GM21529 (cell line): ENCODE data around the gene AMD1.

Experiments
- ATAC-seq: cut with Tn5 transposase; IDR thresholded peaks from one replicate; pipeline ENCODE4 v1.9.1; 2021; ENCODE audit not compliant: unreplicated experiment

AMD1 gene

DNA sequence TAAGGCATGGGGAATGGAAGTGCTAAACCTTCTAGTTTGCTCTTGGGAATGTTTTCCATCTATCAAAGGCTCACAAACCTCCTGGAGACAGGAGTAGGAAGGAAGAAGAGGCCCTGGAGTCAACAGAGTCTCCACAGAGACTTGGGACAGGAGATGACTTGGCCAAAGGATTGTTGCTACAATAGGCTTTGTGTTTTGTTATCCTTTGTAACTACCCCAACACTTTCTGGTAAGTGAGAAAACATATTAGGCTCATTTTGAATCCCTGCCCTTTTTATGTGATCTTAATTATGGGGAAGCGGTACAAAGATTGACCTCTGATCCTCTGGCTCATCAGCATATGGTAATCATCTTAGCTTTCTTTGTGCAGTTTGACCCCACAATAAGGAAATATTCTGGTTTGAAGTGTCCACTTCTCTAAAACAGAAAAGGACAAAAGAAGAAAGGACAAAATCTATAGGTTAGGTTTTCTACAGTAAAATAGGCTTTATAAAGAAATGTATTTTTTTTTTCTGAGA is 59.9 kb downstream of the AMD1 start:
- no peak for ATAC-seq

DNA sequence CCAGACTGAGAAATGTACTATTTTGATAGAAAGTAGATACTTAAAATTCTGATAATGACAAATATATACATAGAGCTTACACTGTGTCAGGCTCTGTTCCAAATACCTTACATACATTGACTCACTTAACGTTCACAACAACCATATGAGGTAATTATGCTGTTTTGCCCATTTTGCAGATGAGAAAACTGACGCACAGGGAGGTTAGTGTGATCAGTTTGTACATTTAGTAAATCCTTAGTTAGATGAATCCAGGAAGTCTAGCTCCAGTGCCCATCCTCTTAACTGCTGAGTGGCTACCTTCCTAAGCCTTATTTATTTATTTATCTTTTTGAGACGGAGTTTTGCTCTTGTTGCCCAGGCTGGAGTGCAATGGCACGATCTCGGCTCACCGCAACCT is 60.6 kb downstream of the AMD1 start:
- ATAC-seq, result no peak

DNA sequence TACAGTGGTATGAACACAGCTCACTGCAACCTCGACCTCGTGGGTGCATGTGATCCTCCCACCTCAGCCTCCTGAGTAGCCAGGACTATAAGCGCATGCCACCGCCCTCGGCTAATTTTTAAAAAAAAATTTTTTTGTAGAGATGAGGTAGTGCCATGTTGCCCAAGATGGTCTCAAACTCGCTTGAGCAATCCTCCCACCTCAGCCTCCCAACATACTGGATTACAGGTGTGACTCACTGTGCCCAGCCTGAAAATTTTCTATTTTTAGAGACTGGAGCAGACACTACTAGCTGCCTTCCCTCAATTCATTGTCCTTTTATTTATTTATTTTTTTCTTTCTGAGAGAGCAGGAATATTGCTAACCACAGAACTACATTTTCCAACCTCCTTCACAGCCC is 63.6 kb downstream of the AMD1 start:
- no peak for ATAC-seq

DNA sequence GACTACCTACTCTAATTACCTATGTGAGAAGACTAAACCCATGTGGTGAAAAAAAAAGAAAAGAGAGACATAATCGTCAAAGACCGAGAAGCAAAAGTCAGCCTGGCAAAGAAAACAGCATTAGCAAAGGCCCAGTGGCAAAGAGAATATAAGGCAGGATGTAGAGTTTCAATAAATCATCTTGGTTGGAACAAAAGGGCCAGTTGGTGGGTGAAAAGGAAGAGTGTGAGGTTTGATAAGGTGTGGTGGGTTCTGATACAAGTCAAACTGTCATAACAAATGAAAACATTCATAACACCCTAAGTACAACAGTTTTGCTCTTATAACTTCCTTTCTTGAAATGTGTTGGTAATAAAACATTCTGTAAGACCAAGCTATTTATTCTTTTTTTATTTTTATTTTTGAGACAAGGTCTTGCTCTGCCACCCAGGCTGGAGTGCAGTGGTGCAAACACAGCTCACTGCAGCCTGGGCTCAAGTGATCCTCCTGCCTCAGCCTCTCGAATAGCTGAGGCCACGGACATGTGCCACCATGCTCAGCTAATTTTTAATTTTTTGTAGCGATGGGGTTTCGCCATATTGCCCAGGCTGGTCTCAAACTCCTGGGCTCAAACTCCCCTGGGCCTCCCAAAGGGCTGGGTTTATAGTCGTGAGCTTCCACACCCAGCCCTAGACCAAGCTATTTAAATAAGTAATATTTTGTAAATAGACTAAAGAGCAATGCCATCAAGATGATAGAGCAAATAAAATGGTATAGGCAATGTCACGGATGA is 65.0 kb downstream of the AMD1 start:
- no peak for ATAC-seq

DNA sequence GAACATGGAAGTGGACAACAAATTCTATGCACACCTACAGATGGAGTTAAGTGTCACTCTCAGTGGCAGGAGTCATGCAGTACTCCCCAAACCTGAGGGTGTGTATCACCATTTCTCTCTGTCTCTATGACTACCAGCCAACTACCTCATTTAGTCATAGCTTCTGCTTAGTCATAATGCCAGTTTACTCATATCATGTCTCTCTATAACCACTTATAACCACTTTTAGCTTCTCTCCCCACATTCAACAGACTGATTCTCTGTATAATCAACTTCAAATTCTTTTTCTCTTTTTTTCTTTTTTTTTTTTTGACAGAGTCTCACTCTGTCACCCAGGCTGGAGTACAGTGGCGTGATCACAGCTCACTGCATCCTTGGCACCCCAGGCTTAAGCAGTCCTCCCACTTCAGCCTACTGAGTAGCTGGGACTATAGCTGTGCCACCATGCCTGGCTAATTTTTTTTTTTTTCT is 70.1 kb downstream of the AMD1 start:
- ATAC-seq, result peak; percentile 100
